Measurements from ENCODE around the gene ACOD1. TPM values are rescaled to one million over a fixed set of nuclear protein-coding genes. Genes with fewer than 3 reads are reported as not detected.
A peak's percentile ranks its signal among the peaks of the same experiment; 100 is the strongest.

Gene ACOD1
- total and polyA plus RNA-seq, 2 of the 13 experiments (the other 11 are each of a cell fraction or from before 2014, with no cell fraction given) = not detected

- TF ChIP-seq ZUFSP (CRISPR knock-in tag; IDR thresholded peaks at IDR 0.05; ENCODE audit: borderline replicate concordance) = no peak
- TF ChIP-seq STAT5B (CRISPR knock-in tag; IDR thresholded peaks at IDR 0.05) = no peak
- peak; percentile 82; the same call in 1 of the 2 replicates for TF ChIP-seq ZNF451 (CRISPR knock-in tag; IDR thresholded peaks at IDR 0.05)
- no peak for TF ChIP-seq PTBP1 (IDR thresholded peaks at IDR 0.05; ENCODE audit: low read depth, low read length, poor library complexity, severe bottlenecking)
- TF ChIP-seq ZNF672 (CRISPR knock-in tag; IDR thresholded peaks at IDR 0.05) = no peak
- no peak for TF ChIP-seq SP140L (CRISPR knock-in tag; IDR thresholded peaks at IDR 0.05; ENCODE audit: borderline replicate concordance)
- no peak; the same call in 1 of the 2 replicates for TF ChIP-seq ZFP1 (CRISPR knock-in tag; IDR thresholded peaks at IDR 0.05)
- TF ChIP-seq ZBTB2 (CRISPR knock-in tag; IDR thresholded peaks at IDR 0.05; ENCODE audit: low read depth) = peak; percentile 57; the same call in 1 of the 2 replicates
- TF ChIP-seq ZNF280D (CRISPR knock-in tag; IDR thresholded peaks at IDR 0.05) = peak; percentile 52; the same call in 1 of the 2 replicates
- peak; percentile 88; the same call in 1 of the 2 replicates for TF ChIP-seq ZNF564 (CRISPR knock-in tag; IDR thresholded peaks at IDR 0.05)
- TF ChIP-seq MLXIP (CRISPR knock-in tag; IDR thresholded peaks at IDR 0.05; ENCODE audit: borderline replicate concordance) = 0 out of 2 replicates have a peak, but pooled peaks have one; percentile 60
- TF ChIP-seq ZNF660 (CRISPR knock-in tag; IDR thresholded peaks at IDR 0.05; ENCODE audit: borderline replicate concordance, low read depth) = no peak
These were observed 43.7 kb downstream of the ACOD1 start, which contains the start of gene CLN5 (continued) for GRCh38 chr13:76991796-76992547.
